SH-SY5Y (cell line): ENCODE measurements around the gene SGTA.

Experiments used
- GATA2 ChIP-seq: IDR thresholded peaks from 2 replicates; pipeline ENCODE4 v1.6.1; 2011; ENCODE audit warnings: mild to moderate bottlenecking, low read depth, low read length
- GATA3 ChIP-seq: IDR thresholded peaks from 2 replicates; pipeline ENCODE4 v1.6.1; 2011; ENCODE audit warnings: low read depth, mild to moderate bottlenecking, low read length, moderate library complexity

DNA sequence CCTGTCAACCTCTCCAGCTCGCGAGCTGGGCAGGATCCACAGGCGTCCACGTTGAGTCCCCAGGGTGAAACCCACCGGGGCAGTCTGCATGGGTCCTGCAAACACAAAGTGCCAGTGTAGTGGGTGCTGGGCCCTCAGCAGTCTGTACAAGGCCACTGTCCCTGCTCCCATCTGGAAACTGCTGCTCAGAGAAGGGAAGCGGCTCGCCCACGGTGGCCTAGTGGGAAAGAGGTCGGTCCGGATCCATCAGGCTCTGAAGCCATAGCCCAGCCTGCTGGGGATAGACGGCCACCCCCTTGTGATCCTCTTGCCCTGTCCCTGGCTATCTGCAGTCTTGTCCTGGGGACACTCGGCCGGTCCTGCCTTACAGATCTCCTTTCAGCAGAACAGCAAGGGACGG is 59.3 kb downstream of the SGTA start:
- TF ChIP-seq GATA2: no peak
- no peak for TF ChIP-seq GATA3
